Uterus (tissue), 2 donors: ENCODE measurements around the gene HOXD8.

ENCODE experiments used
- POLR2A ChIP-seq, 2 donors: fragments of 450-650 bp; IDR thresholded peaks; one replicate each; pipeline ENCODE4 v1.6.1; 2016; ENCODE audit warnings: antibody characterized with exemption in 2 of 2, mild to moderate bottlenecking in 1 of 2, moderate library complexity in 1 of 2
- TF ChIP-seq, protein P1 (sequence below), 4 experiments: fragments of 200-600 bp in 2 of 4; fragments of 450-650 bp in 2 of 4; sonication (generic) in 2 of 4; IDR thresholded peaks; one replicate each; pipeline ENCODE4 v1.5.1; 2016 to 2019; ENCODE audit warnings: antibody characterized with exemption in 4 of 4, mild to moderate bottlenecking in 2 of 4, moderate library complexity in 1 of 4

DNA sequence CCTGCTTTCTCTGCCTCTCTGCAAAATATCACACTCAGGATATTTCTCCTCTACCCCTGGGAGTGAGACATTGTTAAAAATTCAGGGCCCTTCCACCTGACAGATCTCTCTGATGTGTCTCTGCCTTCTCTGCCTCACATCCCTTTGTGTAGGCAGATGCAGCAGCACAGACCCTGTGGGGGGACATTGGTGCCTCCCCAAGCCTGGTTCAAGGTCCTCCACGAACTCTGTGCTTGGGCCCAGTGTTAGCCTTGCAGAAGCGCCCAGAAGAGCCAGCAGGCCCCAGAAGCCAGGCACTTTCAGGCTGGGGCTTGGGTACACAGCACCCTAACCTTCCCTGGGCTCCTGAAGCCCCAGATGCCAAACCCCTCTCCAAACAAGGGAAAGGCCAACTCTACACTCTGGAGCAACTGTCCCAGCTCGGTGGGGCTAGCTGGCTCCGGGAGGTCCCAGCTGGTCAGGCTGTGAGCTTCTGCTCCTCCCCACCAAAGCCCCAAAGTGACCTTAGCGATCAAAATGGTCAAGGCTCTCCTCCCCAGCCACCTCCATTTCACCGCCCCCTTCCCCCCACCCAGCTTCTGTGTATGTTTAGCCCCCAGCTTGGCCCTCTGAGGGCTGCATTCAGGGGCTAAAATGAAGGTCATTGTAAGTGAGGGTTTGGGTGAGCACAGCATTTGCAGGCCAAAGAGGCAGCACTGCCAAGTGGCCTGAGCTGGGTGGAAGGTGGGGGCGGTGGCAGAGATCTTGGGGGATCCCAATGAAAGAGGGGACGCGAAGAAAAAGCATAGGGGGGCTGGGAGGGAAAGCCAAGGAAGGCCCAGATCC, 4.3 kb upstream of the HOXD8 start:
- TF ChIP-seq, protein P1, sequence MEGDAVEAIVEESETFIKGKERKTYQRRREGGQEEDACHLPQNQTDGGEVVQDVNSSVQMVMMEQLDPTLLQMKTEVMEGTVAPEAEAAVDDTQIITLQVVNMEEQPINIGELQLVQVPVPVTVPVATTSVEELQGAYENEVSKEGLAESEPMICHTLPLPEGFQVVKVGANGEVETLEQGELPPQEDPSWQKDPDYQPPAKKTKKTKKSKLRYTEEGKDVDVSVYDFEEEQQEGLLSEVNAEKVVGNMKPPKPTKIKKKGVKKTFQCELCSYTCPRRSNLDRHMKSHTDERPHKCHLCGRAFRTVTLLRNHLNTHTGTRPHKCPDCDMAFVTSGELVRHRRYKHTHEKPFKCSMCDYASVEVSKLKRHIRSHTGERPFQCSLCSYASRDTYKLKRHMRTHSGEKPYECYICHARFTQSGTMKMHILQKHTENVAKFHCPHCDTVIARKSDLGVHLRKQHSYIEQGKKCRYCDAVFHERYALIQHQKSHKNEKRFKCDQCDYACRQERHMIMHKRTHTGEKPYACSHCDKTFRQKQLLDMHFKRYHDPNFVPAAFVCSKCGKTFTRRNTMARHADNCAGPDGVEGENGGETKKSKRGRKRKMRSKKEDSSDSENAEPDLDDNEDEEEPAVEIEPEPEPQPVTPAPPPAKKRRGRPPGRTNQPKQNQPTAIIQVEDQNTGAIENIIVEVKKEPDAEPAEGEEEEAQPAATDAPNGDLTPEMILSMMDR (IDR thresholded peaks at IDR 0.05), result no peak
- TF ChIP-seq POLR2A (IDR thresholded peaks at IDR 0.05), result no peak
